Panc1 (cell line): ENCODE results near the gene SH3PXD2A. TPM values are rescaled to one million over a fixed set of nuclear protein-coding genes. Genes with fewer than 3 reads are reported as not detected.

Source experiments
- ATAC-seq: fragments of 200-7000 bp; cut with Tn5 transposase; 2 replicates; pipeline ENCODE4 v1.9.1; 2020; ENCODE audit warnings: mild to moderate bottlenecking, moderate library complexity
- BruUV-seq: library from RNA; stranded (reverse); fragments of 400-500 nt; replicated peaks from 2 replicates; lab custom pipeline; 2021; lab: Mats Ljungman, UMichigan
- CTCF ChIA-PET: fragments of 300-600 bp; sonication (Branson Sonifier 250); formaldehyde crosslinking; loops from one replicate; lab custom pipeline; 2022; ENCODE audit warnings: antibody characterized with exemption; lab: Charles Lee
- POLR2A ChIA-PET: fragments of 300-600 bp; sonication (Branson Sonifier 250); formaldehyde crosslinking; loops from one replicate; lab custom pipeline; 2022; ENCODE audit warnings: antibody characterized with exemption; lab: Charles Lee
- DNase-seq: peaks from one replicate; pipeline ENCODE4 v3.0.0-alpha.2; 2010; ENCODE audit warnings: low read depth, low spot score
- H3K27ac ChIP-seq: 2 replicates; pipeline ENCODE4 v1.5.1; 2011; ENCODE audit warnings: mild to moderate bottlenecking, low read length, inconsistent platforms
- H3K27me3 ChIP-seq: fragments of 200-500 bp; sonication (Bioruptor generic); 2 replicates; pipeline ENCODE4 v1.6.0; 2014; ENCODE audit warnings: low read length, inconsistent platforms; ENCODE audit not compliant: control insufficient read depth, insufficient read depth
- H3K36me3 ChIP-seq: fragments of 200-500 bp; sonication (Bioruptor generic); 2 replicates; pipeline ENCODE4 v1.5.1; 2014; ENCODE audit warnings: inconsistent platforms, mild to moderate bottlenecking, low read length, moderate library complexity; ENCODE audit not compliant: control insufficient read depth, insufficient read depth
- H3K4me1 ChIP-seq: 2 replicates; pipeline ENCODE4 v1.5.1; 2011; ENCODE audit warnings: inconsistent platforms, mild to moderate bottlenecking, low read length, moderate library complexity; ENCODE audit not compliant: control insufficient read depth, insufficient read depth
- H3K4me3 ChIP-seq, 2 experiments: 2 replicates each; pipeline ENCODE4 v1.5.1; 2011 to 2012; ENCODE audit warnings: low read depth in 2 of 2, low read length in 2 of 2, mild to moderate bottlenecking in 2 of 2, inconsistent platforms in 1 of 2, moderate library complexity in 1 of 2
- H3K9me3 ChIP-seq: fragments of 200-500 bp; sonication (Bioruptor generic); 2 replicates; pipeline ENCODE4 v1.5.1; 2014; ENCODE audit warnings: low read depth, mild to moderate bottlenecking, inconsistent platforms, low read length, moderate library complexity; ENCODE audit not compliant: control insufficient read depth, insufficient read depth
- POLR2AphosphoS5 ChIP-seq: IDR thresholded peaks from 2 replicates; pipeline ENCODE4 v1.6.1; 2012; ENCODE audit warnings: mild to moderate bottlenecking, low read depth, low read length, moderate library complexity
- SIN3A ChIP-seq: IDR thresholded peaks from 2 replicates; pipeline ENCODE4 v1.6.1; 2012; ENCODE audit warnings: low read depth, mild to moderate bottlenecking, low read length, moderate library complexity, borderline replicate concordance; ENCODE audit not compliant: insufficient read depth
- TCF7L2 ChIP-seq: IDR thresholded peaks from 2 replicates; pipeline ENCODE4 v1.6.1; 2011; ENCODE audit warnings: mild to moderate bottlenecking, low read depth, low read length, inconsistent platforms
- in situ Hi-C: cut with HindIII; loops from 2 replicates; pipeline ENCODE4 v1.10.0; 2016; ENCODE audit warnings: low sequenced_read_pairs, low pct_unique_long_range_greater_than_20kb
- intact Hi-C: fragments of 100-400 bp; cut with micrococcal nuclease; formaldehyde crosslinking; loops from one replicate; pipeline ENCODE4 v1.10.0; 2022; ENCODE audit not compliant: unreplicated experiment
- total RNA-seq: library from RNA; stranded (reverse); gene quantifications from one replicate; pipeline ENCODE4 v1.2.1, GENCODE V29; 2021; ENCODE audit not compliant: unreplicated experiment
- TF ChIP-seq, protein P1 (sequence below): fragments of 450-650 bp; IDR thresholded peaks from 2 replicates; pipeline ENCODE4 v1.5.1; 2017; ENCODE audit warnings: mild to moderate bottlenecking
- TF ChIP-seq, protein P2 (sequence below), 2 experiments: IDR thresholded peaks; 2 replicates each; pipeline ENCODE4 v1.6.1; 2011 to 2012; ENCODE audit warnings: low read depth in 2 of 2, control low read depth in 1 of 2, low read length in 1 of 2, mild to moderate bottlenecking in 1 of 2, moderate library complexity in 1 of 2; ENCODE audit not compliant: insufficient read depth in 1 of 2

The SH3PXD2A gene
- total RNA-seq, 1 experiment from 2014 or later, result 5.7 TPM

DNA sequence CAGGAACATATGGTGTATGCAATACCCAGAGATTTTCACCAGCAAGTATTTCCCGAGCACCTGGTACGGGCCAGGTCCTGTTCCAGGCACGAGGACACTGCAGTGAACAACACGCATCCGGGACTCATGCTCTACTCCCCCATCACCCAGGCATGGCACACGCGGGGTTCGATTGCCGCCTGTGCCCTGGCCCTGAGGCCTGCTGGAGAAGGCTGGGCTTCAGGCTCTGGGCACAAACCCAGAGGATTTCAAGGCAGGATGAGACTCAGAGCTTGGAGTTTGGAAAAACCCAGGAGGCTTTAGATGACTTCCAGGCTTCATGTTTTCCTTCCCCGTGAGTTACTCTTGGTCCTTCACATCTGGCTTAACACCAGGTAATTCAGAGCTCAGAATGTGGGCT lies 218.4 kb downstream of the SH3PXD2A start:
- in situ Hi-C loops (no loop called here), intact Hi-C loops (no loop called here)
- Histone ChIP-seq H3K4me3 (no peak overlapping the region), H3K4me1 (no peaks in the 10 kb centered on the region), H3K9me3 (no peaks in the 10 kb centered on the region), H3K27me3 (no peaks in the 10 kb centered on the region), H3K36me3 (no peaks in the 10 kb centered on the region), H3K27ac (no peak overlapping the region)
- DNase-seq, result no peak
- no peak for ATAC-seq
- TF ChIP-seq SIN3A, result no peak
- TF ChIP-seq POLR2AphosphoS5, result no peak
- no peak for TF ChIP-seq TCF7L2
- TF ChIP-seq, protein P1, sequence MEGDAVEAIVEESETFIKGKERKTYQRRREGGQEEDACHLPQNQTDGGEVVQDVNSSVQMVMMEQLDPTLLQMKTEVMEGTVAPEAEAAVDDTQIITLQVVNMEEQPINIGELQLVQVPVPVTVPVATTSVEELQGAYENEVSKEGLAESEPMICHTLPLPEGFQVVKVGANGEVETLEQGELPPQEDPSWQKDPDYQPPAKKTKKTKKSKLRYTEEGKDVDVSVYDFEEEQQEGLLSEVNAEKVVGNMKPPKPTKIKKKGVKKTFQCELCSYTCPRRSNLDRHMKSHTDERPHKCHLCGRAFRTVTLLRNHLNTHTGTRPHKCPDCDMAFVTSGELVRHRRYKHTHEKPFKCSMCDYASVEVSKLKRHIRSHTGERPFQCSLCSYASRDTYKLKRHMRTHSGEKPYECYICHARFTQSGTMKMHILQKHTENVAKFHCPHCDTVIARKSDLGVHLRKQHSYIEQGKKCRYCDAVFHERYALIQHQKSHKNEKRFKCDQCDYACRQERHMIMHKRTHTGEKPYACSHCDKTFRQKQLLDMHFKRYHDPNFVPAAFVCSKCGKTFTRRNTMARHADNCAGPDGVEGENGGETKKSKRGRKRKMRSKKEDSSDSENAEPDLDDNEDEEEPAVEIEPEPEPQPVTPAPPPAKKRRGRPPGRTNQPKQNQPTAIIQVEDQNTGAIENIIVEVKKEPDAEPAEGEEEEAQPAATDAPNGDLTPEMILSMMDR, result no peak
- TF ChIP-seq, protein P2, sequence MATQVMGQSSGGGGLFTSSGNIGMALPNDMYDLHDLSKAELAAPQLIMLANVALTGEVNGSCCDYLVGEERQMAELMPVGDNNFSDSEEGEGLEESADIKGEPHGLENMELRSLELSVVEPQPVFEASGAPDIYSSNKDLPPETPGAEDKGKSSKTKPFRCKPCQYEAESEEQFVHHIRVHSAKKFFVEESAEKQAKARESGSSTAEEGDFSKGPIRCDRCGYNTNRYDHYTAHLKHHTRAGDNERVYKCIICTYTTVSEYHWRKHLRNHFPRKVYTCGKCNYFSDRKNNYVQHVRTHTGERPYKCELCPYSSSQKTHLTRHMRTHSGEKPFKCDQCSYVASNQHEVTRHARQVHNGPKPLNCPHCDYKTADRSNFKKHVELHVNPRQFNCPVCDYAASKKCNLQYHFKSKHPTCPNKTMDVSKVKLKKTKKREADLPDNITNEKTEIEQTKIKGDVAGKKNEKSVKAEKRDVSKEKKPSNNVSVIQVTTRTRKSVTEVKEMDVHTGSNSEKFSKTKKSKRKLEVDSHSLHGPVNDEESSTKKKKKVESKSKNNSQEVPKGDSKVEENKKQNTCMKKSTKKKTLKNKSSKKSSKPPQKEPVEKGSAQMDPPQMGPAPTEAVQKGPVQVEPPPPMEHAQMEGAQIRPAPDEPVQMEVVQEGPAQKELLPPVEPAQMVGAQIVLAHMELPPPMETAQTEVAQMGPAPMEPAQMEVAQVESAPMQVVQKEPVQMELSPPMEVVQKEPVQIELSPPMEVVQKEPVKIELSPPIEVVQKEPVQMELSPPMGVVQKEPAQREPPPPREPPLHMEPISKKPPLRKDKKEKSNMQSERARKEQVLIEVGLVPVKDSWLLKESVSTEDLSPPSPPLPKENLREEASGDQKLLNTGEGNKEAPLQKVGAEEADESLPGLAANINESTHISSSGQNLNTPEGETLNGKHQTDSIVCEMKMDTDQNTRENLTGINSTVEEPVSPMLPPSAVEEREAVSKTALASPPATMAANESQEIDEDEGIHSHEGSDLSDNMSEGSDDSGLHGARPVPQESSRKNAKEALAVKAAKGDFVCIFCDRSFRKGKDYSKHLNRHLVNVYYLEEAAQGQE (IDR thresholded peaks at IDR 0.05; ENCODE audit: insufficient read depth in 1 of 2, low read depth in 2 of 2, low read length in 1 of 2), result no peak
- ChIA-PET POLR2A (no interaction called here), CTCF (interaction anchor here (1.2 kb wide), 1 partner anchor 49 kb away, joined by 4 read pairs; no protein-coding TSS in a partner anchor)
- BruUV-seq, result no TSS peak

DNA sequence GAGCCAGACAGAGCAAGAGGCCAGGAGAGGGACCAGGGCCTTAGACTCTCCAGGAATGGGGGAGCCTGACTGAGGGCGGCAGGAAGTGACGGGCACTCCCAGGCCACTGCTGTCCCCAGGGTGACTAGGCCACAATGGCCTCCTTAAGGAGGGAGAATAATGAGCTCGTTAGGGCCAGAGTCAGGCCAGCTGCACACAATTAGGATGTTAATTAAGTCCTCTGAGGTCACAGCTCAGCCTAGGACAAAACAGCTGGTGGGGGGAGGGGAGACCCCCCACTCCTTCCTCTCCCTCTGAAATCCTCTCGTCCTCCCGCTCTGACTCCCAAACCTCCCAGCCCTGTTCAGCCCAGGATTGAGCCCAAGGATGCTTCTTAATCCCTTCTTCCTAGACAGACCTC lies 218.9 kb downstream of the SH3PXD2A start:
- H3K27ac ChIP-seq, result no peak overlapping the region
- CTCF ChIA-PET, result no interaction called here
- H3K36me3 ChIP-seq, result no peaks in the 10 kb centered on the region
- intact Hi-C loops (no loop called here), in situ Hi-C loops (no loop called here)
- TF ChIP-seq POLR2AphosphoS5 (no peak), SIN3A (no peak), TCF7L2 (no peak)
- TF ChIP-seq, protein P2 (IDR thresholded peaks at IDR 0.05; ENCODE audit: insufficient read depth in 1 of 2, low read depth in 2 of 2, low read length in 1 of 2), result no peak
- TF ChIP-seq, protein P1, result no peak
- no TSS peak for BruUV-seq
- ATAC-seq (no peak), DNase-seq (no peak)
- H3K4me3 ChIP-seq, result no peak overlapping the region
- no peaks in the 10 kb centered on the region for H3K27me3 ChIP-seq
- POLR2A ChIA-PET, result no interaction called here
- H3K4me1 ChIP-seq, result no peaks in the 10 kb centered on the region
- H3K9me3 ChIP-seq, result no peaks in the 10 kb centered on the region
